Measurements from ENCODE around the gene ADK. TPM values are rescaled to one million over a fixed set of nuclear protein-coding genes. Genes with fewer than 3 reads are reported as not detected.

ADK gene
- total and polyA plus RNA-seq, 2 experiments from 2014 or later: 39.9 to 53.0 TPM

GRCh38 chr10:74586088-74586585 is 435.1 kb downstream of the ADK start:
- H3F3A ChIP-seq (replicated peaks; ENCODE audit: low read depth): no peaks in the 10 kb centered on the region
- Mint-ChIP-seq H3K4me1 (peaks cover 7% of the 10 kb centered on the region; the same call in 1 of the 3 replicates), H3K4me3 (no peak overlapping the region), H3K9me3 (no peaks in the 10 kb centered on the region), H3K36me3 (ENCODE audit: low read depth) (no peaks in the 10 kb centered on the region), H3K27ac (no peak overlapping the region), H3K27me3 (ENCODE audit: insufficient read depth, low read depth, poor library complexity) (no peaks in the 10 kb centered on the region)
- no peaks in the 10 kb centered on the region for H3K9me2 ChIP-seq (ENCODE audit: insufficient read depth)
- H3K36me3 ChIP-seq (ENCODE audit: insufficient read depth): no peaks in the 10 kb centered on the region
- H3K4me1 ChIP-seq (ENCODE audit: insufficient read depth): no peaks in the 10 kb centered on the region
- no peaks in the 10 kb centered on the region for H3K79me2 ChIP-seq (replicated peaks; ENCODE audit: insufficient read depth)
- ATAC-seq (no peak), DNase-seq (ENCODE audit: low spot score) (no peak)
- H3K27me3 ChIP-seq (ENCODE audit: insufficient read depth): no peaks in the 10 kb centered on the region
- no peak overlapping the region for H3K4me2 ChIP-seq
- H3K4me3 ChIP-seq: no peak overlapping the region
- H3K27ac ChIP-seq (ENCODE audit: low read depth): no peak overlapping the region
- no peak overlapping the region for H2AFZ ChIP-seq
- TF ChIP-seq ZNF114 (CRISPR knock-in tag; IDR thresholded peaks at IDR 0.05) (no peak), ZNF462 (CRISPR knock-in tag; IDR thresholded peaks at IDR 0.05) (no peak), STAT1 (IDR thresholded peaks at IDR 0.05; ENCODE audit: unreplicated experiment) (no peak), EZH2 (IDR thresholded peaks at IDR 0.05; ENCODE audit: low read depth, unreplicated experiment) (no peak), CREB1 (CRISPR knock-in tag; IDR thresholded peaks at IDR 0.05; ENCODE audit: low read depth) (no peak), ZNF331 (CRISPR knock-in tag; IDR thresholded peaks at IDR 0.05; ENCODE audit: low read depth) (no peak), POLR2AphosphoS5 (IDR thresholded peaks at IDR 0.05; ENCODE audit: low read depth) (no peak), ETS1 (IDR thresholded peaks at IDR 0.05) (no peak), REST (IDR thresholded peaks at IDR 0.05; ENCODE audit: unreplicated experiment) (no peak), CTCF (conservative IDR thresholded peaks at IDR 0.05; ENCODE audit: low read depth in 2 of 2) (no peak), NANOG (IDR thresholded peaks at IDR 0.05; ENCODE audit: borderline replicate concordance) (no peak), EZH2phosphoT487 (IDR thresholded peaks at IDR 0.05; ENCODE audit: unreplicated experiment) (no peak), JUNB (IDR thresholded peaks at IDR 0.05; ENCODE audit: unreplicated experiment) (no peak)
- no peaks in the 10 kb centered on the region for H4K20me1 ChIP-seq (replicated peaks; ENCODE audit: insufficient read depth)
